Mononuclear cell (primary cell): ENCODE data around the gene USP13. TPM values are rescaled to one million over a fixed set of nuclear protein-coding genes. Genes with fewer than 3 reads are reported as not detected.

Experiments used
- H3K27me3 ChIP-seq: 2 replicates; pipeline ENCODE4 v1.6.0; 2011; ENCODE audit warnings: low read length, control low read depth; ENCODE audit not compliant: insufficient read depth
- H3K4me1 ChIP-seq: 2 replicates; pipeline ENCODE4 v1.5.1; 2011; ENCODE audit warnings: mild to moderate bottlenecking, low read length, control low read depth; ENCODE audit not compliant: insufficient read depth
- H3K4me3 ChIP-seq: 2 replicates; pipeline ENCODE4 v1.5.1; 2011; ENCODE audit warnings: mild to moderate bottlenecking, low read length, moderate library complexity
- H3K9me3 ChIP-seq: 2 replicates; pipeline ENCODE4 v1.5.1; 2011; ENCODE audit warnings: low read depth, mild to moderate bottlenecking, control low read depth, low read length
- total RNA-seq: library from RNA; depleted of rRNA; stranded (reverse); fragments of >200 nt; gene quantifications from one replicate; pipeline ENCODE4 v1.2.3, GENCODE V29; 2012

Gene USP13
- total RNA-seq, 1 donor: 2.9 TPM

GRCh38 chr3:179729981-179730380, 77.1 kb downstream of the USP13 start:
- H3K4me3 ChIP-seq: no peak overlapping the region
- H3K9me3 ChIP-seq: no peaks in the 10 kb centered on the region
- H3K4me1 ChIP-seq: no peaks in the 10 kb centered on the region
- H3K27me3 ChIP-seq: no peaks in the 10 kb centered on the region

GRCh38 chr3:179730506-179730905, 77.7 kb downstream of the USP13 start:
- no peaks in the 10 kb centered on the region for H3K27me3 ChIP-seq
- H3K9me3 ChIP-seq: no peaks in the 10 kb centered on the region
- no peaks in the 10 kb centered on the region for H3K4me1 ChIP-seq
- H3K4me3 ChIP-seq: no peak overlapping the region

GRCh38 chr3:179731544-179731943, 78.7 kb downstream of the USP13 start:
- Histone ChIP-seq H3K9me3 (no peaks in the 10 kb centered on the region), H3K4me1 (no peaks in the 10 kb centered on the region), H3K27me3 (no peaks in the 10 kb centered on the region), H3K4me3 (no peak overlapping the region)

- no peaks in the 10 kb centered on the region for H3K9me3 ChIP-seq
- H3K4me3 ChIP-seq: no peak overlapping the region
- no peaks in the 10 kb centered on the region for H3K4me1 ChIP-seq
- H3K27me3 ChIP-seq: no peaks in the 10 kb centered on the region
Measured at GRCh38 chr3:179732661-179733348, 80.0 kb downstream of the USP13 start.

- no peaks in the 10 kb centered on the region for H3K27me3 ChIP-seq
- no peaks in the 10 kb centered on the region for H3K4me1 ChIP-seq
- H3K9me3 ChIP-seq: no peaks in the 10 kb centered on the region
- H3K4me3 ChIP-seq: no peak overlapping the region
Measured at GRCh38 chr3:179733797-179734196, 81.0 kb downstream of the USP13 start.

- Histone ChIP-seq H3K9me3 (no peaks in the 10 kb centered on the region), H3K4me3 (no peak overlapping the region), H3K4me1 (no peaks in the 10 kb centered on the region)
Measured at GRCh38 chr3:179734497-179735281, 81.8 kb downstream of the USP13 start.

GRCh38 chr3:179735321-179735720, 82.5 kb downstream of the USP13 start:
- Histone ChIP-seq H3K4me1 (no peaks in the 10 kb centered on the region), H3K27me3 (no peaks in the 10 kb centered on the region), H3K4me3 (no peak overlapping the region), H3K9me3 (no peaks in the 10 kb centered on the region)

More at GRCh38 chr3:179734497-179735281, 81.8 kb downstream of the USP13 start:
- no peaks in the 10 kb centered on the region for H3K27me3 ChIP-seq

- H3K27me3 ChIP-seq: no peaks in the 10 kb centered on the region
- H3K9me3 ChIP-seq: no peaks in the 10 kb centered on the region
- H3K4me1 ChIP-seq: no peaks in the 10 kb centered on the region
- no peak overlapping the region for H3K4me3 ChIP-seq
Measured at GRCh38 chr3:179738998-179739397, 86.2 kb downstream of the USP13 start.

GRCh38 chr3:179739816-179740594, 87.2 kb downstream of the USP13 start:
- Histone ChIP-seq H3K4me3 (no peak overlapping the region), H3K9me3 (no peaks in the 10 kb centered on the region), H3K27me3 (no peaks in the 10 kb centered on the region), H3K4me1 (no peaks in the 10 kb centered on the region)

- H3K4me3 ChIP-seq: no peak overlapping the region
- H3K27me3 ChIP-seq: no peaks in the 10 kb centered on the region
- H3K4me1 ChIP-seq: no peaks in the 10 kb centered on the region
- no peaks in the 10 kb centered on the region for H3K9me3 ChIP-seq
Measured at GRCh38 chr3:179743913-179744312, 91.1 kb downstream of the USP13 start.

- H3K4me1 ChIP-seq: no peaks in the 10 kb centered on the region
- H3K4me3 ChIP-seq: no peak overlapping the region
- H3K27me3 ChIP-seq: no peaks in the 10 kb centered on the region
- H3K9me3 ChIP-seq: no peaks in the 10 kb centered on the region
Measured at GRCh38 chr3:179744667-179745066, 91.8 kb downstream of the USP13 start.

- Histone ChIP-seq H3K4me3 (no peak overlapping the region), H3K27me3 (no peaks in the 10 kb centered on the region)
Measured at GRCh38 chr3:179745079-179745478, 92.2 kb downstream of the USP13 start.

GRCh38 chr3:179745716-179746115, 92.9 kb downstream of the USP13 start:
- Histone ChIP-seq H3K4me1 (no peaks in the 10 kb centered on the region), H3K9me3 (no peaks in the 10 kb centered on the region), H3K4me3 (no peak overlapping the region), H3K27me3 (no peaks in the 10 kb centered on the region)

More at GRCh38 chr3:179745079-179745478, 92.2 kb downstream of the USP13 start:
- H3K9me3 ChIP-seq: no peaks in the 10 kb centered on the region
- H3K4me1 ChIP-seq: no peaks in the 10 kb centered on the region

- no peak overlapping the region for H3K4me3 ChIP-seq
- H3K27me3 ChIP-seq: no peaks in the 10 kb centered on the region
- H3K9me3 ChIP-seq: no peaks in the 10 kb centered on the region
- H3K4me1 ChIP-seq: no peaks in the 10 kb centered on the region
Measured at GRCh38 chr3:179750720-179751328, 98.0 kb downstream of the USP13 start.

GRCh38 chr3:179760944-179761343, 108.1 kb downstream of the USP13 start:
- no peaks in the 10 kb centered on the region for H3K9me3 ChIP-seq
- H3K4me3 ChIP-seq: no peak overlapping the region
- H3K27me3 ChIP-seq: no peaks in the 10 kb centered on the region
- H3K4me1 ChIP-seq: no peaks in the 10 kb centered on the region
